SU-DHL-6 (cell line): ENCODE measurements around the gene RPSA.

Experiments
- H2AFZ ChIP-seq: fragments of 200-600 bp; sonication (generic); 2 replicates; pipeline ENCODE4 v1.6.1; 2014; ENCODE audit warnings: low read depth, mild to moderate bottlenecking, moderate library complexity, mixed read lengths, antibody characterized with exemption, low read length; ENCODE audit not compliant: severe bottlenecking
- H3F3A ChIP-seq: fragments of 200-600 bp; shearing (Covaris generic); 2 replicates; pipeline ENCODE4 v1.6.0; 2016; ENCODE audit warnings: antibody characterized with exemption, mild to moderate bottlenecking; ENCODE audit not compliant: insufficient read depth
- H3K27ac ChIP-seq: fragments of 200-600 bp; sonication (generic); 2 replicates; pipeline ENCODE4 v1.5.1; 2016; ENCODE audit warnings: low read depth, mild to moderate bottlenecking, low read length, moderate library complexity, mixed read lengths
- H3K27me3 ChIP-seq: fragments of 200-600 bp; sonication (generic), shearing (Covaris generic); 2 replicates; pipeline ENCODE4 v1.6.0; 2014; ENCODE audit warnings: mild to moderate bottlenecking, low read length
- H3K36me3 ChIP-seq: fragments of 200-600 bp; sonication (generic); 2 replicates; pipeline ENCODE4 v1.6.1; 2014; ENCODE audit warnings: mild to moderate bottlenecking, low read length, mixed read lengths
- H3K4me2 ChIP-seq: fragments of 300-600, 200-600 bp; shearing (Covaris generic), sonication (generic); 2 replicates; pipeline ENCODE4 v1.6.0; 2014; ENCODE audit warnings: low read length, low read depth, mild to moderate bottlenecking; ENCODE audit not compliant: poor library complexity, severe bottlenecking
- H3K4me3 ChIP-seq: fragments of 200-600 bp; sonication (generic); 2 replicates; pipeline ENCODE4 v1.5.1; 2014; ENCODE audit warnings: antibody characterized with exemption, low read length, mild to moderate bottlenecking, mixed read lengths; ENCODE audit not compliant: insufficient read depth, poor library complexity, severe bottlenecking
- H3K79me2 ChIP-seq: fragments of 200-600 bp; sonication (generic); 2 replicates; pipeline ENCODE4 v1.6.1; 2014; ENCODE audit warnings: mild to moderate bottlenecking, low read length, moderate library complexity; ENCODE audit not compliant: insufficient read depth
- H3K9ac ChIP-seq: fragments of 200-600 bp; sonication (generic); 2 replicates; pipeline ENCODE4 v1.7.0; 2014; ENCODE audit warnings: mild to moderate bottlenecking, low read length
- H3K9me2 ChIP-seq: fragments of 200-600 bp; sonication (generic); replicated peaks from 2 replicates; pipeline ENCODE4 v1.6.1; 2014; ENCODE audit warnings: low read length; ENCODE audit not compliant: insufficient read depth
- H3K9me3 ChIP-seq: fragments of 200-600 bp; sonication (generic); 2 replicates; pipeline ENCODE4 v1.6.1; 2014; ENCODE audit warnings: low read length, mixed read lengths; ENCODE audit not compliant: insufficient read depth
- H4K20me1 ChIP-seq: fragments of 200-600 bp; sonication (generic); 2 replicates; pipeline ENCODE4 v1.6.1; 2014; ENCODE audit warnings: low read depth, mild to moderate bottlenecking, antibody characterized with exemption, low read length, moderate library complexity, mixed read lengths
- EZH2phosphoT487 ChIP-seq: fragments of 200-600 bp; sonication (generic), shearing (Covaris generic); conservative IDR thresholded peaks from 2 replicates; pipeline ENCODE4 v1.6.1; 2018; ENCODE audit warnings: mild to moderate bottlenecking, antibody characterized with exemption, low read length, moderate library complexity, mixed read lengths
- TF ChIP-seq, protein P1 (sequence below): fragments of 200-600 bp; sonication (generic); IDR thresholded peaks from one replicate; pipeline ENCODE4 v1.5.1; 2017; ENCODE audit warnings: antibody characterized with exemption, mild to moderate bottlenecking, low read length, moderate library complexity; ENCODE audit not compliant: insufficient read depth, poor library complexity, severe bottlenecking

RPSA gene

DNA sequence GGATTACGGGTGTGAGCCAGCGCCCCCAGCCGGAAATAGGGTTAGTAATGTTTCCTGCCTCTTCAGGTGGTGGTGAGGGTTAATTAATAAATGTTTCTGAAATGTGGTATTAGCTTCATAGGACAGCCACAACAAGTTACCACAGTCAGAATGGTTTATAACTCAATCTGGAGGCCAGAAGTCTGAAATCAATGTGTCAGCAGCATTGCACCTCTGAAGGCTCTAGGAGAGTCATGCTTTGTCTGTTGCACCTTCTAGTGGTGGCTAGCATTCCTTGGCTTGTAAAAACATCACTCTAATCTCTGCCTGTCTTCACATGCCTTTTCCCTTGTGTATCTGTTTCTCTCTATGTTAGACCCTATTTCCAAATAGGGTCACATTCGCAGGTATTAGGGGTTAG is 7.8 kb upstream of the RPSA start:
- Histone ChIP-seq H2AFZ (no peak overlapping the region), H3K27ac (no peak overlapping the region)
- TF ChIP-seq, protein P1, sequence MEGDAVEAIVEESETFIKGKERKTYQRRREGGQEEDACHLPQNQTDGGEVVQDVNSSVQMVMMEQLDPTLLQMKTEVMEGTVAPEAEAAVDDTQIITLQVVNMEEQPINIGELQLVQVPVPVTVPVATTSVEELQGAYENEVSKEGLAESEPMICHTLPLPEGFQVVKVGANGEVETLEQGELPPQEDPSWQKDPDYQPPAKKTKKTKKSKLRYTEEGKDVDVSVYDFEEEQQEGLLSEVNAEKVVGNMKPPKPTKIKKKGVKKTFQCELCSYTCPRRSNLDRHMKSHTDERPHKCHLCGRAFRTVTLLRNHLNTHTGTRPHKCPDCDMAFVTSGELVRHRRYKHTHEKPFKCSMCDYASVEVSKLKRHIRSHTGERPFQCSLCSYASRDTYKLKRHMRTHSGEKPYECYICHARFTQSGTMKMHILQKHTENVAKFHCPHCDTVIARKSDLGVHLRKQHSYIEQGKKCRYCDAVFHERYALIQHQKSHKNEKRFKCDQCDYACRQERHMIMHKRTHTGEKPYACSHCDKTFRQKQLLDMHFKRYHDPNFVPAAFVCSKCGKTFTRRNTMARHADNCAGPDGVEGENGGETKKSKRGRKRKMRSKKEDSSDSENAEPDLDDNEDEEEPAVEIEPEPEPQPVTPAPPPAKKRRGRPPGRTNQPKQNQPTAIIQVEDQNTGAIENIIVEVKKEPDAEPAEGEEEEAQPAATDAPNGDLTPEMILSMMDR = no peak
- TF ChIP-seq EZH2phosphoT487 = no peak

DNA sequence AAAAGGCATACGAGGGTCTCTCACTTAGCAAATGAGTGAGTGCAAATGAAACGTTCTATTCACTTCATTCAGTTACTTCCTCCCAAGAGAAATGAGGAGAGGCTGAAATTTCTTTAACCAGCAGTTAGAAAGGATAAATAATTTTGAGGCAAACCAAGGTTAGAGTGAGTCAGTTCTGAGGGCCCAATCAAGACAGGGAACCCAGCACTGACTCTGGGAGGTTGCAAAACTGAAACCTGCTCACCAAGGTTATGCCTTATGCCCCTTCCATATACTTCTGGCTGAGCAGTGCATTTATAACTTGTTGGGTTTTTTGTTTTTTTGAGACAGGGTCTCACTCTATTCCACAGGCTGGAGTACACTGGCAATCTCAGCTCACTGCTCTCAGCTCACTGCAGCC is 4.5 kb upstream of the RPSA start:
- no peak overlapping the region for H3K4me2 ChIP-seq
- H3K79me2 ChIP-seq = peaks cover 4% of the 10 kb centered on the region
- TF ChIP-seq, protein P1 = no peak
- TF ChIP-seq EZH2phosphoT487 = no peak

More for the DNA sequence above, 7.8 kb upstream of the RPSA start:
- Histone ChIP-seq H3F3A (peaks cover under 1% of the 10 kb centered on the region; the same call in 1 of the 2 replicates), H3K79me2 (no peaks in the 10 kb centered on the region), H3K9me2 (no peaks in the 10 kb centered on the region), H3K4me2 (no peak overlapping the region), H3K4me3 (no peak overlapping the region), H3K36me3 (peaks cover 22% of the 10 kb centered on the region; the same call in 1 of the 2 replicates), H3K9ac (no peak overlapping the region), H3K9me3 (no peaks in the 10 kb centered on the region), H3K27me3 (no peaks in the 10 kb centered on the region), H4K20me1 (no peaks in the 10 kb centered on the region)

DNA sequence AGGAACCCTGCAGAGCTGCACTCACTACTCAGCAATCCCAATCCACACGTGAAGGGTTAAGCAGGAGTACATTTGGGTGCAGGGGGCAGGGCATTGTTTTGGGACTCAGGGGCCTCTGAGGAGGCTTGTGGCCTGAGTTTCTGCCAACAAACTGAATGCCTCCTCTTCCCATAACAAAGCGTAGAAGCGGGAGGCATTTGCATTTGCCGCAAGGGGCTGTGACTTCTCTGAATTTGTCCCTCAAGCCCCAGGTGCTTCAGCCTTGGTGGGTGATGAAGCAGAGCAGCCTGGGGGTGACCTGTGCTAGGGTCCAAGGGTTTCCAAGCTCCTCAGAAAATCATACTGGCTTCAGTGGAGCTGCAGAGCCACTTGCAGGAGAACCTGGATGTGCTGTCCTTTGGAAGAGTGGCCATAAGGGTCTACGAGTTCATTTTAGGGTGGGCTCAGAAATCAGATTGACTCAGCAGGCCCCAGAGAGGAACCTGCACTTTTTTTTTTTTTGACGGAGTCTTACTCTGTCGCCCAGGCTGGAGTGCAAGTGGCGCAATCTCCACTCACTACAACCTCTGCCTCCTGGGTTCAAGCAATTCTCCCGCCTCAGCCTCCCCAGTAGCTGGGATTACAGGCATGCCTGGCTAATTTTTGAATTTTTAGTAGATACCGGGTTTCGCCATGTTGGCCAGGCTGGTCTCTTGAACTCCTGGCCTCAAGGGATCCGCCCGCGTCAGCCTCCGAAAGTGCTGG is 1.4 kb upstream of the RPSA start:
- Histone ChIP-seq H3K4me3 (no peak overlapping the region), H3K27me3 (no peaks in the 10 kb centered on the region), H4K20me1 (peaks cover 18% of the 10 kb centered on the region), H3K27ac (no peak overlapping the region), H2AFZ (no peak overlapping the region), H3K36me3 (peaks cover 27% of the 10 kb centered on the region), H3K79me2 (peaks cover 33% of the 10 kb centered on the region), H3F3A (peaks cover 40% of the 10 kb centered on the region), H3K9ac (no peak overlapping the region), H3K9me2 (no peaks in the 10 kb centered on the region), H3K4me2 (no peak overlapping the region), H3K9me3 (no peaks in the 10 kb centered on the region)
- no peak for TF ChIP-seq EZH2phosphoT487
- TF ChIP-seq, protein P1 = no peak

More for the DNA sequence above, 4.5 kb upstream of the RPSA start:
- Histone ChIP-seq H3K9ac (no peak overlapping the region), H4K20me1 (no peaks in the 10 kb centered on the region), H3K4me3 (no peak overlapping the region), H3K27ac (no peak overlapping the region), H3F3A (peaks cover 11% of the 10 kb centered on the region), H2AFZ (no peak overlapping the region), H3K9me2 (no peaks in the 10 kb centered on the region), H3K27me3 (no peaks in the 10 kb centered on the region), H3K9me3 (no peaks in the 10 kb centered on the region), H3K36me3 (peaks cover 4% of the 10 kb centered on the region)
